IPS-NIHi11 (cell line): ENCODE data around the gene BAHCC1.

Source experiments
- DNase-seq: peaks from one replicate; pipeline ENCODE4 v3.0.0; 2012; ENCODE audit warnings: mixed read lengths, low spot score

Gene BAHCC1

DNA sequence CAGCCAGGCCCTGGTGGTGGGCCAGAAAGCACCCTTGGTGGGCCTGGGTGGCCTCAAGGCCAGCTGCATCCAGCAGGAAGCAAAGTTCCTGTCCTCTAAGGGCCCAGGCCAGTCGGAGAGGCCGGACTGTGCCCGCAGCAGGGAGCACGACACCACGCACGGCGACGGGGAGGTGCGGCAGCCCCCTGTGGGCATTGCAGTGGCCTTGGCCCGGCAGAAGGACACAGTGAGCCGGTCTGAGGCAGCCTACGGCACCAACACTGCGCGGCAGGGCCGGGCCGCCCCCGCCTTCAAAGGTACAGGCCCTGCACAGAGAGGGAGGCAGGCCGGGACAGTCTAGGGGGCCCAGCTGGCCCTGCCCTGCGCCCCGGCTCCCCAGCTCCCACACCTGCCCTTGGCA, 48.0 kb downstream of the BAHCC1 start:
- DNase-seq: no peak

DNA sequence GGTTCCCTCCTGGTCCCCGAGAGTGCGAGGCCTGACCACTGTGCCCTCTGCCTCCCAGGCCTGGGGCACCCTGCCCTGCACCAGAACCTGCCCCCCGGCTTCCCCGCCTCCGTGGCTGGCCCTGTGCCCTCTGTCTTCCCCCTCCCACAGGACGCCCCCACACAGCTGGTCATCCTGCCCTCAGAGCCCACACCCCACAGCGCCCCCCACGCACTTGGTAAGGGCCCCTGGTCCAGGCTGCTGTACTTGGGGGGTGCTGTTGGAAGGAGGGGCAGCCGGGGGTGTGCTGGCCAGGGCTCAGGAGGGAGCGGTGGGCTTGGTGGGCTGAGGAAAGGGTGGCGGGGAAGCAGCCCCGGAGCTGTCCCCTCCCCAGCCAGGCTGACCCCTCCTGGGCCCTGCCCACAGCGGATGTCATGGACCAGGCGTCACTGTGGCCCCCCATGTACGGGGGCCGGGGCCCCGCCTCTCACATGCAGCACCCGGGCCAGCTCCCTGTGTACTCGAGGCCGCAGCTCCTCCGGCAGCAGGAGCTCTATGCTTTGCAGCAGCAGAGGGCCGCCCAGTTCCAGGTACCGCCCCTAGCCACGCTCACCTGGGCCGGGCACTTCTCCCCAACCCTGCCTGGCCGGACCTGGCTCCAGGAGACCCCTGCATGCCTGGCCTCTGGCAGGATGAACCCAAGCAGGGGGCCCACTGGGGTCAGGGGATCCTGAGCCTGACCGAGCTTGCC, 49.5 kb downstream of the BAHCC1 start:
- DNase-seq: peak; percentile 68

- DNase-seq: peak; percentile 77
Measured at GRCh38 chr17:81445642-81446503, 50.6 kb downstream of the BAHCC1 start.

DNA sequence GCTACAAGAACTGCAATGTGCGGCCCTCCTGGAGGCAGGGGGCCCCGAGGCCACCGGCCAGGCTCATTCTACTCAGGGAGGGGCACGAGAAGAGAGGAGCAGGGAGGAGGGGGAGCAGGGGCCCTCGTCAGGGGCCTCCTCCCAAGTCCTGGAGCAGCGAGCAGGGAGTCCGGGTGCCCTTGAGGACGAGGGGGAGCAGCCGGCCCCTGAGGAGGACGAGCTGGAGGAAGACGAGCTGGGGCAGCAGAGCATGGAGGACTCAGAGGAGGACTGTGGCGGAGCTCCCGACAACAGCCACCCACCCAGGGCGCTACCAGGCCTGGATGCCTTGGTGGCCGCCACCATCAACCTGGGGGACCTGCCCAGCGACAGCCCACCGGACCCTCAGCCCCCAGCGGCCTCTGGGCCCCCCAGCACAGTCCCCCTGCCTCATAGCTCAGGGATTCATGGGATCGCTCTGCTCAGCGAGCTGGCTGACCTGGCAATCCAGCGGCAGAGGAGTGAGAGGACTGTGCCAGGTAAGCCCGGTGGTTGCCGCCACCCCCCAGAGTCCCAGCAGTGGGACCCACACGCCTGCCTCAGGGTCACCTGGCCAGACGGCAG, 52.2 kb downstream of the BAHCC1 start:
- no peak for DNase-seq

GRCh38 chr17:81448442-81448841, 53.2 kb downstream of the BAHCC1 start:
- DNase-seq: no peak

DNA sequence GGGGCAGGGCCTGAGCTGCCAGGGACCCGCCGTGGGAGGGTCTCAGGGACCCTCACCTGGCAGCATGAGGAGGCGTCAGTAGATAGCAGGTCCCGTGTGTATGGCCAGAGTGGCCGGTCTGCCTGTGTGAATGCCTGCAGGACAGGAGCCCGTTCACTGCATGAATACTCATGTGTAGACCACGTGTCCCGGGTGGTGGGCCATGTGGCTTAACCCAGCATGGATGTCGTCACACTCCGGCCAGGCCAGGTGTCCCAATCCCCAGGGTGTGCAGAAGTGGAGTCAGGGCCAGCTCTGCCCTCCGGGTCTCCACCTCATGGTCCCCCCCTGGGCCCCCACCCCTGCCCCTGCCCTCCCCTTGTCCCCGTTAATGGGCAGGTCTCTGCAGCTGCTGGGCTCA, 53.7 kb downstream of the BAHCC1 start:
- no peak for DNase-seq

DNA sequence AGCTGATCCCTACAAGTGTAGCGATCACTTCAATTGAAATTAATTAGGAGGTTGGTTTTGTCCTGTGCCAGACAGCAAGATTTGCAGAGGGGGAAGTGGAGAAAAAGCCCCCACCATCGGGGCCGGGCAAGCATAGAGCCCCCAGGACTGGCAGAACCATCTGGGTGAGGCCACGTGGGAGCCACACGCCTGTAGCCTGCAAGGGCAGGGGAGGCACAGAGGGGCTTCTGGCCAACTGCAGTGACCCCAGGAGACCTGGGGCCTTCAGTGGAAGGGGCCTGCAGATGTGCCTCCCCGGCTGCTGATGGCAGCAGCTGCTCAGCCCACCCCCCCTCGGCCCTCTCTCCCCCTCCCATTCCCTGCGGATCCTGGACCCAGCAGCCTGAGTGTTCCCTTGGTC, 54.1 kb downstream of the BAHCC1 start:
- no peak for DNase-seq

DNA sequence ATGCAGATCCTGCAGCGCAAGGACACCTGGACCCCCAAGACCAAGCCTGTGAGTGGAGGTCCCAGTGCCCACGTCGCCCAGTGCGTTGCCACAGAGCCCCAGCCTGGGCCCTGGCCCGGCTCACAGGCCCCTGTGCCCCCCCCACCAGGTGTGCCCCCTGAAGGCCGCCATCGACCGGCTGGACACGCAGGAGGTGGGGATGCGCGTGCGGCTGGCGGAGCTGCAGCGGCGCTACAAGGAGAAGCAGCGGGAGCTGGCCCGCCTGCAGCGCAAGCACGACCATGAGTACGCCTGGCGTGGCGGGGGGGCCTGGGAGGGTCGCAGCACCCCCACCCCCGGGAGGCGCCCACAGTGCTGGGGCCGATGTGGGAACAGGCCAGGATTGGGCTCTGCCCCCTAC, 56.6 kb downstream of the BAHCC1 start:
- no peak for DNase-seq

- no peak for DNase-seq
Measured at GRCh38 chr17:81452551-81452950, 57.3 kb downstream of the BAHCC1 start.

GRCh38 chr17:81453076-81453475, 57.8 kb downstream of the BAHCC1 start:
- DNase-seq: no peak

- DNase-seq: no peak
Measured at GRCh38 chr17:81453712-81454111, 58.5 kb downstream of the BAHCC1 start.

DNA sequence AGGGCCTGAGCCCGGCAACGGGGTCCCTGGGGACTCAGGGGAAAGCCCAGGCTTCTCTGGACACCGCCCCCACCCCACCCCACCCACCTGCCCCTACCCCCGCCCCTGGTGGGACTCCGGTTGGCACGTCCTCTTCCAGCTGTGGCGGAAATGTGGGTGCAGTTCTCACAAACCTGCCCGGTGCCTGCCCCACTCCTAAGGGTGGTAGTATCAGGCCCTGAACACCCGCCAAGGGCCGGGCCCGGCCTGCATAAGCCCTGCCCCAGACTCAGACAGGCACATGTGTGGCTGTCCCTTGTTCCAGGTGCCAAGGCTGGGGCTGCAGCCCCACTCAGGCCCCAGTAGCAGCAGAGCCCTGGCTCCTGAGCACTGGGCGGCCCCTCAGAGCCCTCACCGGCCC, 59.2 kb downstream of the BAHCC1 start:
- DNase-seq: no peak

DNA sequence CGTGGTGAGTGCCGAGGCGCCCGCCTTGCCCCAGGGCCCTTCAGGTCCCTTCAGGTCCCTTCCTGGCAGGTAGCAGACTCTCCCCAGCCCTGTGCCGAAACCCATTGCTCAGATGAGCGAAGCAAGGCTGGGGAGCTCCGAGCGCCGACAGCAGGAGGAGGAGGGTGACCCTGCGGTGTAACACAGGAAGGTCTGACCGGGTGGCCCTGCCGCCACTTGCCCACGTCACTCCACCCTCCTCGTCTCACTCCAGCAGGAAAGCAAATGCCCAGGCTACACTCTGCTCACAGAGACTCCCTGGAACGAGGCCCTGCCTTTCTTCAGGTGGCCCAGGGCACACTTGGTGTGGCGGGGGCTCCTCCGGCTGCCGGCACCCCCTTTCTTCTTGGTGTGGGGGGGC, 60.1 kb downstream of the BAHCC1 start:
- DNase-seq: no peak

GRCh38 chr17:81456091-81456490, 60.8 kb downstream of the BAHCC1 start:
- DNase-seq: no peak

GRCh38 chr17:81456798-81457197, 61.5 kb downstream of the BAHCC1 start:
- DNase-seq: no peak

- DNase-seq: no peak
Measured at GRCh38 chr17:81457401-81457800, 62.1 kb downstream of the BAHCC1 start.

DNA sequence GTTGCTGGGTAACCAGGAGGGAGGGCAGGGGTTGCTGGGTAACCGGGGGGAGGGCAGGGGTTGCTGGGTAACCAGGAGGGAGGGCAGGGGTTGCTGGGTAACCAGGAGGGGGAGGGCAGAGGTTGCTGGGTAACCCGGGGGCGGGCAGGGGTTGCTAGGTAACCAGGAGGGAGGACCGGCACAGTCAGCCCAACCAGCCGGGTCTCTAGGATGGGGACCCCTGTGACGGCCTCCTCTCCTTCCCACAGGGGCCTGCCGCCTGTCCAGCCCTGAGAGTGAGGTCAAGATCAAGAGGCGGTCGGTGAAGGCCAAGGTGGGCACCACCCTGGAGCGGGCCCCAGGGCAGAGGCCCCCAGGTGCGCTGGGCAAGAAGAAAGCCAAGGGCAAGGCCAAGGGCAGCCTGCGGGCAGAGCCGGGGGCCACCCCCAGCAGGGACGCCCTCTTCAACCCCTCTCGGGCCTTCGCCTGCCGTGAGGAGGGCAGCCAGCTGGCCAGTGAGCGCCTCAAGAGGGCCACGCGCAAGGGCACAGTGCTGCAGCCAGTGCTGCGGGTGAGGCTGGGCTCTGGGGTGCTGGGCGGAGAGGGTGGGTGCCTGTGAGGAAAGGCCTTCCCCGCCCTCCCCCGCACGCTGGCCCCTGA, 62.8 kb downstream of the BAHCC1 start:
- DNase-seq: no peak

- no peak for DNase-seq
Measured at GRCh38 chr17:81458628-81459027, 63.4 kb downstream of the BAHCC1 start.

GRCh38 chr17:81459224-81459623, 64.0 kb downstream of the BAHCC1 start:
- no peak for DNase-seq

- DNase-seq: no peak
Measured at GRCh38 chr17:81459864-81460263, 64.6 kb downstream of the BAHCC1 start.

DNA sequence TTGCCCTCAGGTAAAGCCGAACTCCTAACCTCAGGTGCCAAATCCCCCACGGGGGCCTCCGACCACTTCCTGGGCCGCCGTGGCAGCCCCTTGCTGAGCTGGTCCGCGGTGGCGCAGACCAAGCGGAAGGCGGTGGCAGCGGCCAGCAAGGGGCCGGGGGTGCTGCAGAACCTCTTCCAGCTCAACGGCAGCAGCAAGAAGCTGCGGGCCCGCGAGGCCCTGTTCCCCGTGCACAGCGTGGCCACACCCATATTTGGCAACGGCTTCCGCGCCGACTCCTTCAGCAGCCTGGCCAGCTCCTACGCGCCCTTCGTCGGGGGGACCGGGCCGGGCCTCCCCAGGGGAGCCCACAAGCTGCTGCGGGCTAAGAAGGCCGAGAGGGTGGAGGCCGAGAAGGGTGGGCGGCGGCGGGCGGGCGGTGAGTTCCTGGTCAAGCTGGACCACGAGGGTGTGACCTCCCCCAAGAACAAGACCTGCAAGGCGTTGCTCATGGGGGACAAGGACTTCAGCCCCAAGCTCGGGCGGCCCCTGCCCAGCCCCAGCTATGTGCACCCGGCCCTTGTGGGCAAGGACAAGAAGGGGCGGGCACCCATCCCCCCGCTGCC, 65.7 kb downstream of the BAHCC1 start:
- DNase-seq: peak; percentile 66
